ENCODE results near the gene MCFD2.

- TF ChIP-seq CTCF (IDR thresholded peaks at IDR 0.05; ENCODE audit: insufficient read depth, low read length, poor library complexity, severe bottlenecking) = no peak
- no peak for TF ChIP-seq EZH2phosphoT487 (conservative IDR thresholded peaks at IDR 0.05; ENCODE audit: low read length)
Observed at GRCh38 chr2:46914578-46915230, 902 bp downstream of the MCFD2 start.
